DND-41 (cell line): ENCODE data around the gene RBMS3.

ENCODE experiments used
- ATAC-seq: fragments of 200-7000 bp; cut with Tn5 transposase; 3 replicates; pipeline ENCODE4 v1.9.1; 2021; ENCODE audit warnings: low read depth; ENCODE audit not compliant: insufficient read depth
- DNase-seq: peaks from one replicate; pipeline ENCODE4 v3.0.0-alpha.2; 2020
- H2AFZ ChIP-seq: 2 replicates; pipeline ENCODE4 v1.6.0; 2012; ENCODE audit warnings: low read depth, low read length
- H3K27ac ChIP-seq: 2 replicates; pipeline ENCODE4 v1.5.1; 2012; ENCODE audit warnings: low read length, inconsistent platforms
- H3K27me3 ChIP-seq: fragments of 200-600 bp; sonication (generic); 2 replicates; pipeline ENCODE4 v1.6.0; 2012; ENCODE audit warnings: low read length, mild to moderate bottlenecking, inconsistent platforms; ENCODE audit not compliant: insufficient read depth, poor library complexity
- H3K36me3 ChIP-seq: 2 replicates; pipeline ENCODE4 v1.5.1; 2012; ENCODE audit warnings: low read length, inconsistent platforms; ENCODE audit not compliant: insufficient read depth
- H3K4me1 ChIP-seq: 2 replicates; pipeline ENCODE4 v1.5.1; 2012; ENCODE audit warnings: mild to moderate bottlenecking, low read length; ENCODE audit not compliant: insufficient read depth
- H3K4me2 ChIP-seq: 2 replicates; pipeline ENCODE4 v1.6.0; 2012; ENCODE audit warnings: mild to moderate bottlenecking, moderate library complexity, low read length, inconsistent platforms; ENCODE audit not compliant: insufficient read depth
- H3K4me3 ChIP-seq, 2 experiments: fragments of 200-600 bp in 1 of 2; shearing (Covaris generic) in 1 of 2; 2 replicates each; pipeline ENCODE4 v1.5.1; 2012 to 2016; ENCODE audit warnings: inconsistent platforms in 2 of 2, low read length in 2 of 2, mild to moderate bottlenecking in 2 of 2, low read depth in 1 of 2, moderate library complexity in 1 of 2
- H3K79me2 ChIP-seq: 2 replicates; pipeline ENCODE4 v1.6.0; 2012; ENCODE audit warnings: low read length, inconsistent platforms; ENCODE audit not compliant: insufficient read depth
- H3K9ac ChIP-seq: 2 replicates; pipeline ENCODE4 v1.6.0; 2012; ENCODE audit warnings: low read depth, mild to moderate bottlenecking, inconsistent platforms, low read length, moderate library complexity
- H3K9me3 ChIP-seq: 2 replicates; pipeline ENCODE4 v1.5.1; 2012; ENCODE audit warnings: low read length, moderate library complexity, mild to moderate bottlenecking, inconsistent platforms; ENCODE audit not compliant: insufficient read depth, severe bottlenecking
- H4K20me1 ChIP-seq: 2 replicates; pipeline ENCODE4 v1.6.0; 2012; ENCODE audit warnings: low read length; ENCODE audit not compliant: insufficient read depth
- EZH2 ChIP-seq: IDR thresholded peaks from 3 replicates; pipeline ENCODE4 v1.6.1; 2012; ENCODE audit warnings: borderline replicate concordance, low read depth, mild to moderate bottlenecking, moderate library complexity, low read length, inconsistent platforms; ENCODE audit not compliant: severe bottlenecking
- TF ChIP-seq, protein P1 (sequence below): IDR thresholded peaks from 2 replicates; pipeline ENCODE4 v1.5.1; 2012; ENCODE audit warnings: borderline replicate concordance, low read length, moderate library complexity, mild to moderate bottlenecking; ENCODE audit not compliant: poor library complexity, severe bottlenecking; ENCODE audit errors: extremely low read depth

RBMS3 gene

DNA sequence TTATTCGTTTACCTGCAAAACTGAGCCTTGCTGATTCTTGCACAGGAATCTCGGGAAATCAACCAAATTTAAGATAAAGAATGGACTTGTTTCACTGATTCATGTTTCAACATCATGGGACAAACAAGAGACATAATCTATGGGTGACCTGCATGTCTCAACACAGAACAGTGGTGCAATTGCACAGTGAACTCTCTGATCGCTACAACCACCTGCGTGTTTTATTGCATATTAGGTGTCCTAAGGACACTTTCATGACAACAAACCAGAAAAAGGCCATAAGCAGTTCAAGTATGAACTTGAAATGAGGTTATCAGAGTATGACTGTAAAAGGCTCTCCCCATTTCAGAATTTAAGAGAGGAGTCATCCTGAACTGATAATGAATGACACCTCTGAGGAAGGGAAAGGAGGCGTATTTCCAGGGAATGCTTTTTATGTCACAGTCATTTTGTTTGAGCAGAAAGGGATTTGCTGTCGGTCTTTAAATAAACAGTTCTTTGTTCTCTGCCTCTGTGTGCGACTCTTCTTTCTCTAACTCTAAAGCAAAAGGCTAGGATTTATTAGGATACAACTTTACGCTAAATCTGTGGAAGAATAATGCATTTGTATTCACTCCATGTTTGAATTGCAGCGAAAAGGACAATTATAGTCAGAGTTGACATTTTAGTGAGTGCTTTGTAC, 167.2 kb downstream of the RBMS3 start:
- H2AFZ ChIP-seq = no peak overlapping the region
- H3K36me3 ChIP-seq = no peaks in the 10 kb centered on the region
- H3K4me1 ChIP-seq = no peaks in the 10 kb centered on the region
- no peaks in the 10 kb centered on the region for H3K79me2 ChIP-seq
- no peaks in the 10 kb centered on the region for H3K27me3 ChIP-seq
- no peak overlapping the region for H3K4me3 ChIP-seq
- no peak for ATAC-seq
- H3K9ac ChIP-seq = no peak overlapping the region
- no peak for DNase-seq
- no peaks in the 10 kb centered on the region for H4K20me1 ChIP-seq
- H3K4me2 ChIP-seq = no peak overlapping the region
- H3K27ac ChIP-seq = no peak overlapping the region
- H3K9me3 ChIP-seq = no peaks in the 10 kb centered on the region
- TF ChIP-seq EZH2 = no peak
- TF ChIP-seq, protein P1, sequence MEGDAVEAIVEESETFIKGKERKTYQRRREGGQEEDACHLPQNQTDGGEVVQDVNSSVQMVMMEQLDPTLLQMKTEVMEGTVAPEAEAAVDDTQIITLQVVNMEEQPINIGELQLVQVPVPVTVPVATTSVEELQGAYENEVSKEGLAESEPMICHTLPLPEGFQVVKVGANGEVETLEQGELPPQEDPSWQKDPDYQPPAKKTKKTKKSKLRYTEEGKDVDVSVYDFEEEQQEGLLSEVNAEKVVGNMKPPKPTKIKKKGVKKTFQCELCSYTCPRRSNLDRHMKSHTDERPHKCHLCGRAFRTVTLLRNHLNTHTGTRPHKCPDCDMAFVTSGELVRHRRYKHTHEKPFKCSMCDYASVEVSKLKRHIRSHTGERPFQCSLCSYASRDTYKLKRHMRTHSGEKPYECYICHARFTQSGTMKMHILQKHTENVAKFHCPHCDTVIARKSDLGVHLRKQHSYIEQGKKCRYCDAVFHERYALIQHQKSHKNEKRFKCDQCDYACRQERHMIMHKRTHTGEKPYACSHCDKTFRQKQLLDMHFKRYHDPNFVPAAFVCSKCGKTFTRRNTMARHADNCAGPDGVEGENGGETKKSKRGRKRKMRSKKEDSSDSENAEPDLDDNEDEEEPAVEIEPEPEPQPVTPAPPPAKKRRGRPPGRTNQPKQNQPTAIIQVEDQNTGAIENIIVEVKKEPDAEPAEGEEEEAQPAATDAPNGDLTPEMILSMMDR = no peak

DNA sequence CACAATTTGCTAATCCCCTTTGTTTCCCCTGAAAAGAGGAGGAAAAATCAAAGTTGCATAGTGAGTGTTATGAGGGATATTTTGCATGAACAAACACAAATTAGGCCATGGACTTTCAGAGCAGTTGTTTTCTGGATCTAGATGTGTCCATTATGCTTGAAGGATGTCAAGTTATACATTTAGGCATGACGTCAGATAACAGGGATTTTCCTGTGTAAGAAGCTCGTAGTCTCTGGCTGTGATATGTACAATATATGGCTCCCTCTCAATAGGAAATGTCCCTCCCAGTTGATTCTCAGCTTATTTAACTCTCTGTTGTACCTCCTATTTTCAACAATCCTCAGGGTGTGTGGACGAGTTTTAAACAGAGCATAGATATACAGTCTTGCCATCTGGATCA, 171.0 kb downstream of the RBMS3 start:
- Histone ChIP-seq H3K79me2 (no peaks in the 10 kb centered on the region), H3K36me3 (no peaks in the 10 kb centered on the region), H4K20me1 (no peaks in the 10 kb centered on the region), H3K9me3 (no peaks in the 10 kb centered on the region), H3K4me3 (no peak overlapping the region), H3K4me1 (no peaks in the 10 kb centered on the region), H3K4me2 (no peak overlapping the region), H3K27me3 (no peaks in the 10 kb centered on the region), H3K9ac (no peak overlapping the region), H2AFZ (no peak overlapping the region), H3K27ac (no peak overlapping the region)
- ATAC-seq (no peak), DNase-seq (no peak)
- TF ChIP-seq, protein P1 = no peak
- no peak for TF ChIP-seq EZH2

DNA sequence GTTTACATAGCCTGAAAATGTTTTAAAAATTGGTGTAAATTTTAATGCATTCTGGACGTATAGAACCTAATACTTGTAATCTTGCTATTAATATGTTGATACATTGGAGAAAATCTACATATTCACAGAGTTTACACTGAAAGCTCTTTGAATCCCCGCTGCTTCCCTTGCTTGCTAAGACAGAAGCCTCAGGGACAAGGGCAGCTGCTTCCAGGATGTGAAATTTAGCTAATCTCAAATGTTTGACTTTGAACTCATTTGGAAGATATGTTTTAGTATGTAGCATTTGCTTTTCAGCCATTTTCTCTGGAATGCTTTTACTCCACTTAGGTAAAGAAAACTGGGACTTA, 172.0 kb downstream of the RBMS3 start:
- Histone ChIP-seq H3K27me3 (no peaks in the 10 kb centered on the region), H3K27ac (no peak overlapping the region), H4K20me1 (no peaks in the 10 kb centered on the region), H2AFZ (no peak overlapping the region), H3K4me2 (no peak overlapping the region), H3K4me3 (no peak overlapping the region), H3K36me3 (no peaks in the 10 kb centered on the region), H3K79me2 (no peaks in the 10 kb centered on the region), H3K9me3 (no peaks in the 10 kb centered on the region), H3K4me1 (no peaks in the 10 kb centered on the region), H3K9ac (no peak overlapping the region)
- no peak for DNase-seq
- no peak for ATAC-seq
- TF ChIP-seq EZH2 = no peak
- TF ChIP-seq, protein P1 = no peak
